ENCODE data around the gene S100A10.

The S100A10 gene

GRCh38 chr1:151981178-151981525 lies 12.5 kb downstream of the S100A10 start:
- no peak overlapping the region for H3K4me3 ChIP-seq (ENCODE audit: low read length)
- peak; percentile 80 for DNase-seq (ENCODE audit: low read depth)
- no peak for TF ChIP-seq CTCF (conservative IDR thresholded peaks at IDR 0.05; ENCODE audit: low read length)

DNA sequence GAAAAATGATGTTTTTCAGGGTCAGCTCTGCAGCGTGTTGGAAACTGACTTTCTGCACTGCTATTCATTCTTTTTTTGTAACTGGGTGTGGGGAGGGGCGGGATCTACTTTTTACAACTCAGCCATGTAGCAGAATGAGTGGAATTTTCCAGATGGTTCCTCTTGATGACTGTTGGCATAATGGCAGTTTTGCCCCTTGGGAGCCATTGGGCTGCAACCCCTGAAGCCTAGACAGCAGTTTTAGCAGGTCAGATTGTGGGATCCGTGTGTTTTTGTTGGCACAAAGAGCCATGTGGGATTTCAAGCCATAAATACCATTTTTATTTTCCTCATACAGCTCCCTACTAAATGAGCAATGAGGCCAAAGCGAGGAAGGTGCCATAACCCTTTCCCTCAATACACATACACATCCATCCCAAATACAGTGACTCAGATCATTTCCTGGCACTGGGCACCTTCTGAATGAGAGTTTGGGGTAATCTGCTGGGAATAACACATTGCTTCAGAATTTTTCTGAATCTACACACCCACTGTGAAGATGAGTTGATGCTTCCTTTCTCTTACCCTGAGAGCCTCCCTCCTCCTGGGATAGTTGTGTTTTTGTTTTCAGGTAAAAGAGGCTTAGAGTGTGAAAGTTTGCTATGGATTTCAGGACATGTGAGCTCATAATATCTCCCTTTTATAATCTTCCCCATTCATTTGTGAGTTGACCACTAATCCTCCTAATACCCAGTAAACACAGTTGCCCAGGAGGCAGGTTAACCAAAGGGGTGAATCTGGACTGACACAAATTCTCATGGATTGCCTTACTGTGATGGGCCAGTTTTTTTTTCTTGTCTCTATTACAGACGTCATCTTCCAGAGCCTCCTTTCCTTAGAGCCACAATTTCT lies 13.1 kb downstream of the S100A10 start:
- no peak for TF ChIP-seq CTCF (conservative IDR thresholded peaks at IDR 0.05; ENCODE audit: low read length)
- DNase-seq (ENCODE audit: low read depth) = peak; percentile 98
- H3K4me3 ChIP-seq (ENCODE audit: low read length) = no peak overlapping the region

DNA sequence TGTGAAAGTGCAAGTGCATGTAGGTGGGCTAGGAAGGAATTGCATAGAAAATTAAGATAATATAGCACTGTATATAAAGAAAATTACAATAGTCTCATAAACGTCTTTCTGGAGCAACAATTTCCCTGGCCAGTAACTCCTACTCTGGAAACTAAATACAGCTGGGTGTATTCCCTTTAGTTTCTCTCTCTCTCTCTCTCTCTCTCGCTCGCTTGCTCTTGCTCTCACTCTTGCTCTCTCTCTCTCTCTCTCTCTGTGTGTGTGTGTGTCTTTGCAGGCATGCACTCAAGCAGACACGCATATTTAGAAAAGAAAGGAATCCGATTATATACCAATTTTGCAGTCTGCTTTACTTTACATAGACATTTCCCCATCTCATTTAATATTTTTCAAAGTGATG lies 14.7 kb downstream of the S100A10 start:
- DNase-seq (ENCODE audit: low read depth) = no peak
- no peak for TF ChIP-seq CTCF (conservative IDR thresholded peaks at IDR 0.05; ENCODE audit: low read length)
- H3K4me3 ChIP-seq (ENCODE audit: low read length) = no peak overlapping the region

DNA sequence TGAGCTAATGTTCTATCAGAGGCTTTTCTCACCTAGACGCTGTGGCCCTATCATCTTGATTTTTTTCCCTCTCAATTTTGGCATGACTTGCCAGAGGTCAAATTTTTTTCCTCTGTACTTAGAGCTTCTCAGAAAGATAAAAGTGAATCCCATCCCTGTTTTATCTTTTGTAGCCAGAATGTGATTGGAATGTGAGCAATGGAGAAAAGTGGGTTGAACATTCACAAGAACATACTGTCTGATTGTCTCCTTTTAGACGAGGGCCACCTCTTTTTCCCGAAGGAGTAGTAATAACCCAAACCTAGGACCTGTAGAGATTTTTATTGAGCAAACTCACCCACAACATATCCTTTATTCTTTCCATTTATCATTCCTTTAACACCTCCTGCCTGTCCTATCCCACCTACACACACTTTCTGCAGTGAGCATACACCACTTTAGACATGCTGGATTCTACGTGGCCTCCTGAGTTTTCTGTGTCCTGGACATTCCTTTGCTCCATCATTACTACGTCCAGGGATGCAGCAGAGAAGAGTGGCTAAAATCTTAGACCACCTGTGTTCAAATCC lies 15.9 kb downstream of the S100A10 start:
- TF ChIP-seq CTCF (conservative IDR thresholded peaks at IDR 0.05; ENCODE audit: low read length) = no peak
- DNase-seq (ENCODE audit: low read depth) = no peak
- no peak overlapping the region for H3K4me3 ChIP-seq (ENCODE audit: low read length)

DNA sequence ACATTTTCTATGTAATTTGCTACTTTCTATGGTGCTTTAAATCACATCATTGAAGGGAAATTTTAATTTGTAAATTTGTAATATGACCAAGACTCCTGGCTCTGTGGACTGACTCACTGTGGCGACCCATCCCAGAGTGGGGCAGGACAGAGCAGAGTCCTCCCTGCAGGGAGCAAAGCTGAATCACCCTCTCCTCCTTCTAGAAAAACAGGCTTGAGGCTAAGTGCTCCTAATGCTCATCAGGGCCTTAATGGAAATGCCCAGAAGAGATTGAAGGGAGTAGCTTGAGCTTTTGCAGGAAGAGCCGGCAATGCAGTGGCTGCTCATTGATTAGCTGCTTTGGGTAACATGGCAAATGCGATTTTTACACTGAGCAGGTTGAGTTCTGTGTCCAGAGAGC lies 16.8 kb downstream of the S100A10 start:
- no peak for DNase-seq (ENCODE audit: low read depth)
- TF ChIP-seq CTCF (conservative IDR thresholded peaks at IDR 0.05; ENCODE audit: low read length) = no peak
- H3K4me3 ChIP-seq (ENCODE audit: low read length) = no peak overlapping the region

GRCh38 chr1:151976015-151976343 lies 17.7 kb downstream of the S100A10 start:
- no peak for DNase-seq (ENCODE audit: low read depth)
- H3K4me3 ChIP-seq (ENCODE audit: low read length) = no peak overlapping the region
- no peak for TF ChIP-seq CTCF (conservative IDR thresholded peaks at IDR 0.05; ENCODE audit: low read length)
